ENCODE data around the gene DCC. TPM values are rescaled to one million over a fixed set of nuclear protein-coding genes. Genes with fewer than 3 reads are reported as not detected.

Gene DCC
- polyA plus RNA-seq, 1 of the 3 experiments (the other 2 are of a cell fraction) = 0.20 TPM

- CTCF ChIA-PET = no interaction called here
- Histone ChIP-seq H3K79me2 (ENCODE audit: insufficient read depth) (no peaks in the 10 kb centered on the region), H3K27ac (ENCODE audit: low read depth in 2 of 2, low read length in 1 of 2) (no peak overlapping the region), H3K36me3 (replicated peaks in 1 of 2; ENCODE audit: control insufficient read depth in 1 of 2, insufficient read depth in 2 of 2, low read length in 1 of 2) (no peaks in the 10 kb centered on the region), H4K20me1 (ENCODE audit: insufficient read depth) (no peaks in the 10 kb centered on the region), H3K9me3 (no peaks in the 10 kb centered on the region), H3K4me1 (ENCODE audit: control insufficient read depth in 1 of 2, insufficient read depth in 2 of 2, low read depth in 1 of 2, low read length in 1 of 2) (no peaks in the 10 kb centered on the region), H2AFZ (ENCODE audit: low read depth) (no peak overlapping the region), H3K4me3 (ENCODE audit: low read depth in 2 of 2, low read length in 1 of 2) (no peak overlapping the region), H3K9me2 (no peaks in the 10 kb centered on the region), H3K9ac (no peak overlapping the region), H3K4me2 (no peak overlapping the region), H3K27me3 (ENCODE audit: insufficient read depth) (no peaks in the 10 kb centered on the region), H3F3A (replicated peaks; ENCODE audit: insufficient read depth) (no peaks in the 10 kb centered on the region)
- no peak for TF ChIP-seq GABPA (IDR thresholded peaks at IDR 0.05; ENCODE audit: low read depth)
- TF ChIP-seq FOSL2 (IDR thresholded peaks at IDR 0.05; ENCODE audit: borderline replicate concordance, low read depth) = no peak
- TF ChIP-seq ZBTB33 (IDR thresholded peaks at IDR 0.05; ENCODE audit: borderline replicate concordance, low read depth) = no peak
- TF ChIP-seq NFIC (IDR thresholded peaks at IDR 0.05; ENCODE audit: borderline replicate concordance) = no peak
- TF ChIP-seq POLR2AphosphoS5 (IDR thresholded peaks at IDR 0.05; ENCODE audit: low read depth, low read length) = no peak
- TF ChIP-seq USF2 (IDR thresholded peaks at IDR 0.05; ENCODE audit: borderline replicate concordance, low read depth, low read length) = no peak
- no peak for TF ChIP-seq TCF12 (IDR thresholded peaks at IDR 0.05)
- TF ChIP-seq TAF1 (IDR thresholded peaks at IDR 0.05; ENCODE audit: borderline replicate concordance, low read depth, low read length) = no peak
- no peak for TF ChIP-seq RXRA (IDR thresholded peaks at IDR 0.05; ENCODE audit: borderline replicate concordance, low read depth)
- no peak for TF ChIP-seq IRF3 (IDR thresholded peaks at IDR 0.05; ENCODE audit: low read depth, low read length)
- no peak for TF ChIP-seq ELF1 (IDR thresholded peaks at IDR 0.05)
- TF ChIP-seq SIN3A (IDR thresholded peaks at IDR 0.05; ENCODE audit: borderline replicate concordance, low read depth, low read length) = no peak
- no peak for TF ChIP-seq FOXM1 (IDR thresholded peaks at IDR 0.05; ENCODE audit: low read depth)
- no peak for TF ChIP-seq EZH2phosphoT487 (IDR thresholded peaks at IDR 0.05; ENCODE audit: borderline replicate concordance, low read depth)
- TF ChIP-seq GATA2 (CRISPR knock-in tag; IDR thresholded peaks at IDR 0.05) = no peak
- TF ChIP-seq RAD21 (IDR thresholded peaks at IDR 0.05; ENCODE audit: low read length) = no peak
- no peak for TF ChIP-seq MXI1 (IDR thresholded peaks at IDR 0.05; ENCODE audit: low read depth, low read length)
- no peak for TF ChIP-seq JUND (IDR thresholded peaks at IDR 0.05)
- TF ChIP-seq SMC3 (IDR thresholded peaks at IDR 0.05; ENCODE audit: low read depth, low read length) = no peak
- DNase-seq = no peak
- POLR2A ChIA-PET = no interaction called here
Measured at GRCh38 chr18:52829320-52829719, 489.3 kb downstream of the DCC start.
